Measurements from ENCODE around the gene SBSN. TPM values are rescaled to one million over a fixed set of nuclear protein-coding genes. Genes with fewer than 3 reads are reported as not detected.

Gene SBSN
- total and polyA plus RNA-seq, 9 donors: not detected

GRCh38 chr19:35539314-35539713 lies 11.2 kb upstream of the SBSN start:
- Histone ChIP-seq H3K27me3 (no peaks in the 10 kb centered on the region), H3K36me3 (no peaks in the 10 kb centered on the region), H3K4me1 (ENCODE audit: insufficient read depth) (peaks cover 5% of the 10 kb centered on the region), H3K27ac (no peak overlapping the region), H3K4me3 (no peak overlapping the region), H3K9me3 (no peaks in the 10 kb centered on the region)
- no peak for DNase-seq
- 27 to 40% (median 30%) methylated on average over 6 of the region's 6 CpGs for WGBS, 3 donors
- TF ChIP-seq EP300 (IDR thresholded peaks at IDR 0.05): no peak
- TF ChIP-seq CTCF (IDR thresholded peaks at IDR 0.05): no peak
- no peak for TF ChIP-seq POLR2A (IDR thresholded peaks at IDR 0.05)
- intact Hi-C loops (cut with DNase I): no loop called here

- Histone ChIP-seq H3K4me1 (ENCODE audit: insufficient read depth) (peaks cover 4% of the 10 kb centered on the region), H3K36me3 (no peaks in the 10 kb centered on the region), H3K27ac (no peak overlapping the region), H3K27me3 (no peaks in the 10 kb centered on the region), H3K9me3 (no peaks in the 10 kb centered on the region), H3K4me3 (no peak overlapping the region)
- DNase-seq: no peak
- 48 to 58% (median 51%) methylated on average over 10 of the region's 10 CpGs for WGBS, 3 donors
- intact Hi-C loops (cut with DNase I): no loop called here
- TF ChIP-seq POLR2A (IDR thresholded peaks at IDR 0.05) (no peak), EP300 (IDR thresholded peaks at IDR 0.05) (no peak), CTCF (IDR thresholded peaks at IDR 0.05) (no peak)
Observed at GRCh38 chr19:35534803-35535480, 6.8 kb upstream of the SBSN start.

GRCh38 chr19:35533822-35534392 lies 5.8 kb upstream of the SBSN start:
- peak in 1 of 5 donors; percentile 47 for DNase-seq
- intact Hi-C loops (cut with DNase I): no loop called here
- H3K9me3 ChIP-seq: no peaks in the 10 kb centered on the region
- 3 to 9% (median 6%) methylated on average over 21 to 30 of the region's 30 CpGs for WGBS, 3 donors
- no peak overlapping the region for H3K4me3 ChIP-seq
- no peak for TF ChIP-seq EP300 (IDR thresholded peaks at IDR 0.05)
- no peak for TF ChIP-seq POLR2A (IDR thresholded peaks at IDR 0.05)
- no peak for TF ChIP-seq CTCF (IDR thresholded peaks at IDR 0.05)
- H3K27ac ChIP-seq: no peak overlapping the region
- no peaks in the 10 kb centered on the region for H3K36me3 ChIP-seq
- H3K27me3 ChIP-seq: no peaks in the 10 kb centered on the region
- H3K4me1 ChIP-seq (ENCODE audit: insufficient read depth): no peaks in the 10 kb centered on the region

GRCh38 chr19:35533201-35533821 lies 5.2 kb upstream of the SBSN start, which contains the start of gene GAPDHS:
Gene GAPDHS (plus strand): TSS chr19:35533456. CDS start chr19:35533528, 72 bp downstream.
- no peak for DNase-seq
- H3K4me1 ChIP-seq (ENCODE audit: insufficient read depth): no peaks in the 10 kb centered on the region
- H3K36me3 ChIP-seq: no peaks in the 10 kb centered on the region
- no peak within 1 kb of the TSS for H3K27ac ChIP-seq
- no peaks in the 10 kb centered on the region for H3K9me3 ChIP-seq
- WGBS, 3 donors: 21 to 37% (median 24%) methylated on average over 37 to 39 of the region's 39 CpGs
- intact Hi-C loops (cut with DNase I): no loop called here
- no peaks in the 10 kb centered on the region for H3K27me3 ChIP-seq
- TF ChIP-seq EP300 (IDR thresholded peaks at IDR 0.05) (no peak), POLR2A (IDR thresholded peaks at IDR 0.05) (no peak), CTCF (IDR thresholded peaks at IDR 0.05) (no peak)
- H3K4me3 ChIP-seq: no peak within 1 kb of the TSS

All from ovary (tissue), 9 donors.